Colonic mucosa (tissue), 4 donors: ENCODE data around the gene PCOLCE2. TPM values are rescaled to one million over a fixed set of nuclear protein-coding genes. Genes with fewer than 3 reads are reported as not detected.

Experiments
- DNase-seq: peaks from one replicate; pipeline ENCODE4 v3.0.0-alpha.2; 2020
- H3K27ac ChIP-seq: fragments of 200-600 bp; one replicate; pipeline ENCODE4 v1.8.0; 2021
- H3K27me3 ChIP-seq: fragments of 200-600 bp; one replicate; pipeline ENCODE4 v1.8.0; 2021
- H3K36me3 ChIP-seq: fragments of 200-600 bp; one replicate; pipeline ENCODE4 v1.8.0; 2021
- H3K4me1 ChIP-seq: fragments of 200-600 bp; one replicate; pipeline ENCODE4 v1.8.0; 2021; ENCODE audit warnings: mild to moderate bottlenecking
- H3K4me3 ChIP-seq: fragments of 200-600 bp; one replicate; pipeline ENCODE4 v1.8.0; 2021
- H3K9ac ChIP-seq, 2 donors: one replicate each; pipeline ENCODE4 v1.7.0; 2013; ENCODE audit warnings: control low read depth in 2 of 2, low read depth in 2 of 2, low read length in 2 of 2
- H3K9me3 ChIP-seq: fragments of 200-600 bp; one replicate; pipeline ENCODE4 v1.8.0; 2021
- intact Hi-C: fragments of 100-400 bp; cut with DNase I; formaldehyde crosslinking; loops from one replicate; pipeline ENCODE4 v1.14.1; 2022
- total RNA-seq, 2 donors: library from RNA; stranded (reverse); fragmentation: NEBNext Ultra II Directional in 1 of 2; extraction: Animal tissue kit (Norgen Biotek cat#: 25700) in 1 of 2; gene quantifications; one replicate each; pipeline ENCODE4 v1.2.1, GENCODE V29; 2021
- TF ChIP-seq, protein P1 (sequence below): fragments of 200-600 bp; IDR thresholded peaks from one replicate; pipeline ENCODE4 v1.8.0; 2022; ENCODE audit warnings: antibody characterized with exemption, mild to moderate bottlenecking
- donor health status: healthy.
- donor health status: DM: no; HTN: no; CAD: no.
- donor health status: DM: no; HTN: no; CAD: no.

Gene PCOLCE2
- total RNA-seq, 2 donors from 2014 or later = 1.0 to 1.9 TPM

- no peak for DNase-seq
- Histone ChIP-seq H3K9ac (no peak overlapping the region), H3K36me3 (no peaks in the 10 kb centered on the region), H3K9me3 (no peaks in the 10 kb centered on the region), H3K27me3 (no peaks in the 10 kb centered on the region), H3K4me1 (no peaks in the 10 kb centered on the region), H3K4me3 (no peak overlapping the region), H3K27ac (no peak overlapping the region)
- TF ChIP-seq, protein P1, sequence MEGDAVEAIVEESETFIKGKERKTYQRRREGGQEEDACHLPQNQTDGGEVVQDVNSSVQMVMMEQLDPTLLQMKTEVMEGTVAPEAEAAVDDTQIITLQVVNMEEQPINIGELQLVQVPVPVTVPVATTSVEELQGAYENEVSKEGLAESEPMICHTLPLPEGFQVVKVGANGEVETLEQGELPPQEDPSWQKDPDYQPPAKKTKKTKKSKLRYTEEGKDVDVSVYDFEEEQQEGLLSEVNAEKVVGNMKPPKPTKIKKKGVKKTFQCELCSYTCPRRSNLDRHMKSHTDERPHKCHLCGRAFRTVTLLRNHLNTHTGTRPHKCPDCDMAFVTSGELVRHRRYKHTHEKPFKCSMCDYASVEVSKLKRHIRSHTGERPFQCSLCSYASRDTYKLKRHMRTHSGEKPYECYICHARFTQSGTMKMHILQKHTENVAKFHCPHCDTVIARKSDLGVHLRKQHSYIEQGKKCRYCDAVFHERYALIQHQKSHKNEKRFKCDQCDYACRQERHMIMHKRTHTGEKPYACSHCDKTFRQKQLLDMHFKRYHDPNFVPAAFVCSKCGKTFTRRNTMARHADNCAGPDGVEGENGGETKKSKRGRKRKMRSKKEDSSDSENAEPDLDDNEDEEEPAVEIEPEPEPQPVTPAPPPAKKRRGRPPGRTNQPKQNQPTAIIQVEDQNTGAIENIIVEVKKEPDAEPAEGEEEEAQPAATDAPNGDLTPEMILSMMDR = no peak
- intact Hi-C loops = no loop called here
Measured at GRCh38 chr3:142794508-142794907, 94.4 kb downstream of the PCOLCE2 start.

GRCh38 chr3:142787719-142788118, 101.2 kb downstream of the PCOLCE2 start:
- Histone ChIP-seq H3K27me3 (no peaks in the 10 kb centered on the region), H3K4me3 (no peak overlapping the region), H3K9me3 (no peaks in the 10 kb centered on the region), H3K36me3 (no peaks in the 10 kb centered on the region), H3K9ac (no peak overlapping the region), H3K27ac (no peak overlapping the region), H3K4me1 (no peaks in the 10 kb centered on the region)
- intact Hi-C loops = no loop called here
- no peak for DNase-seq
- TF ChIP-seq, protein P1 = no peak

DNA sequence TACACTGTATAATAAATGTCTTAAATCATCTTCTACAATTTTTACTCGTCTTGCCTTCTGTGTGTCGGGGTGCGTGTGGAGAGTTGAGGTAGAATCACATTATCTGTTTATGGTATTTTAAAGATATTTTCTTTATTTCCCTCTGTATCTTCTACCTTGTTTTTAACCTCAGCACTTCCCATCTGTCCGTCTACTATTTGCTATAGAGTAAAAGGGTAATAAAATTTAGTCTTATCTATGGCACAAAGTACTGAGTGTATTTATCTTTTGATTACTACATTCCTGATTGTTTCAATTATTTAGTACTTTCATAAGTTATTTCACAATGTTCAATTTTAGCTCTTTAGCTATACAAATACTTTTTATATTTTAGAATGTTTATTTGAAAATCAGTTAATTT, 102.9 kb downstream of the PCOLCE2 start:
- H3K36me3 ChIP-seq = no peaks in the 10 kb centered on the region
- H3K27me3 ChIP-seq = no peaks in the 10 kb centered on the region
- TF ChIP-seq, protein P1 = no peak
- H3K4me3 ChIP-seq = no peak overlapping the region
- no peak overlapping the region for H3K9ac ChIP-seq
- no peaks in the 10 kb centered on the region for H3K4me1 ChIP-seq
- no peak for DNase-seq
- no peaks in the 10 kb centered on the region for H3K9me3 ChIP-seq
- intact Hi-C loops = no loop called here
- no peak overlapping the region for H3K27ac ChIP-seq

- no peak for DNase-seq
Measured at GRCh38 chr3:142784228-142784627, 104.7 kb downstream of the PCOLCE2 start.

GRCh38 chr3:142782616-142783015, 106.3 kb downstream of the PCOLCE2 start:
- Histone ChIP-seq H3K4me1 (no peaks in the 10 kb centered on the region), H3K9ac (no peak overlapping the region), H3K36me3 (no peaks in the 10 kb centered on the region), H3K27me3 (no peaks in the 10 kb centered on the region), H3K4me3 (no peak overlapping the region), H3K27ac (no peak overlapping the region), H3K9me3 (no peaks in the 10 kb centered on the region)
- TF ChIP-seq, protein P1 = no peak
- intact Hi-C loops = no loop called here
- no peak for DNase-seq

More at GRCh38 chr3:142784228-142784627, 104.7 kb downstream of the PCOLCE2 start:
- Histone ChIP-seq H3K9ac (no peak overlapping the region), H3K4me3 (no peak overlapping the region), H3K36me3 (no peaks in the 10 kb centered on the region), H3K4me1 (no peaks in the 10 kb centered on the region), H3K9me3 (no peaks in the 10 kb centered on the region), H3K27me3 (no peaks in the 10 kb centered on the region), H3K27ac (no peak overlapping the region)
- intact Hi-C loops = no loop called here
- TF ChIP-seq, protein P1 = no peak

GRCh38 chr3:142779591-142779990, 109.3 kb downstream of the PCOLCE2 start:
- Histone ChIP-seq H3K27me3 (no peaks in the 10 kb centered on the region), H3K36me3 (no peaks in the 10 kb centered on the region), H3K4me1 (no peaks in the 10 kb centered on the region), H3K9ac (no peak overlapping the region), H3K27ac (no peak overlapping the region), H3K9me3 (no peaks in the 10 kb centered on the region), H3K4me3 (no peak overlapping the region)
- DNase-seq = no peak
- intact Hi-C loops = no loop called here
- TF ChIP-seq, protein P1 = no peak
